Loucy (cell line): ENCODE measurements around the gene DERL2.

Source experiments
- H2AFZ ChIP-seq: fragments of 200-600 bp; sonication (generic); 2 replicates; pipeline ENCODE4 v1.6.0; 2016; ENCODE audit warnings: antibody characterized with exemption, mild to moderate bottlenecking, low read length, moderate library complexity
- H3F3A ChIP-seq: fragments of 200-600 bp; 2 replicates; pipeline ENCODE4 v1.6.0; 2016; ENCODE audit warnings: antibody characterized with exemption, low read depth, mild to moderate bottlenecking
- H3K27me3 ChIP-seq: fragments of 200-600 bp; sonication (generic); 2 replicates; pipeline ENCODE4 v1.6.1; 2014; ENCODE audit warnings: low read length, mild to moderate bottlenecking; ENCODE audit not compliant: insufficient read depth, poor library complexity, severe bottlenecking
- H3K36me3 ChIP-seq: fragments of 200-600 bp; sonication (generic); 2 replicates; pipeline ENCODE4 v1.6.1; 2016; ENCODE audit warnings: low read length; ENCODE audit not compliant: insufficient read depth
- H3K4me1 ChIP-seq: fragments of 200-600 bp; sonication (generic); 2 replicates; pipeline ENCODE4 v1.5.1; 2014; ENCODE audit warnings: low read length, mild to moderate bottlenecking; ENCODE audit not compliant: insufficient read depth, poor library complexity, severe bottlenecking
- H3K4me2 ChIP-seq: fragments of 200-600 bp; sonication (generic); 2 replicates; pipeline ENCODE4 v1.6.0; 2014; ENCODE audit warnings: antibody characterized with exemption, low read length, low read depth, mild to moderate bottlenecking; ENCODE audit not compliant: poor library complexity, severe bottlenecking
- H3K4me3 ChIP-seq: fragments of 200-600 bp; sonication (generic); 2 replicates; pipeline ENCODE4 v1.5.1; 2014; ENCODE audit warnings: low read length, mild to moderate bottlenecking, mixed read lengths; ENCODE audit not compliant: poor library complexity, severe bottlenecking
- H3K79me2 ChIP-seq: fragments of 200-600 bp; sonication (generic); 2 replicates; pipeline ENCODE4 v1.6.1; 2014; ENCODE audit warnings: low read length; ENCODE audit not compliant: insufficient read depth
- H3K9ac ChIP-seq: fragments of 200-600 bp; sonication (generic); 2 replicates; pipeline ENCODE4 v1.6.0; 2014; ENCODE audit warnings: mild to moderate bottlenecking, low read depth, low read length, moderate library complexity; ENCODE audit not compliant: poor library complexity, severe bottlenecking
- H3K9me2 ChIP-seq: fragments of 200-600 bp; sonication (generic); replicated peaks from 2 replicates; pipeline ENCODE4 v1.6.1; 2016; ENCODE audit warnings: low read depth, low read length, mixed read lengths
- H3K9me3 ChIP-seq: fragments of 200-600 bp; sonication (generic); 2 replicates; pipeline ENCODE4 v1.6.1; 2014; ENCODE audit warnings: mild to moderate bottlenecking, antibody characterized with exemption, low read length, low read depth; ENCODE audit not compliant: insufficient read depth
- H4K20me1 ChIP-seq: fragments of 200-600 bp; sonication (generic); 2 replicates; pipeline ENCODE4 v1.6.0; 2014; ENCODE audit warnings: antibody characterized with exemption, low read length, mild to moderate bottlenecking; ENCODE audit not compliant: insufficient read depth, poor library complexity, severe bottlenecking
- EZH2phosphoT487 ChIP-seq: fragments of 200-600 bp; IDR thresholded peaks from 2 replicates; pipeline ENCODE4 v1.6.1; 2018; ENCODE audit warnings: antibody characterized with exemption, mild to moderate bottlenecking, moderate library complexity, borderline replicate concordance
- TF ChIP-seq, protein P1 (sequence below): fragments of 200-600 bp; sonication (generic); conservative IDR thresholded peaks from 2 replicates; pipeline ENCODE4 v1.5.1; 2014; ENCODE audit warnings: mild to moderate bottlenecking, antibody characterized with exemption, low read length

DERL2 gene

GRCh38 chr17:5480962-5481361 lies 5.0 kb downstream of the DERL2 start:
- H3K4me3 ChIP-seq, result no peak overlapping the region
- H3K4me2 ChIP-seq, result no peak overlapping the region
- no peak overlapping the region for H2AFZ ChIP-seq
- peaks cover 33% of the 10 kb centered on the region for H4K20me1 ChIP-seq
- no peak overlapping the region for H3K9ac ChIP-seq
- H3K79me2 ChIP-seq, result peaks cover 74% of the 10 kb centered on the region
- H3F3A ChIP-seq, result no peaks in the 10 kb centered on the region
- no peaks in the 10 kb centered on the region for H3K9me2 ChIP-seq
- TF ChIP-seq, protein P1, sequence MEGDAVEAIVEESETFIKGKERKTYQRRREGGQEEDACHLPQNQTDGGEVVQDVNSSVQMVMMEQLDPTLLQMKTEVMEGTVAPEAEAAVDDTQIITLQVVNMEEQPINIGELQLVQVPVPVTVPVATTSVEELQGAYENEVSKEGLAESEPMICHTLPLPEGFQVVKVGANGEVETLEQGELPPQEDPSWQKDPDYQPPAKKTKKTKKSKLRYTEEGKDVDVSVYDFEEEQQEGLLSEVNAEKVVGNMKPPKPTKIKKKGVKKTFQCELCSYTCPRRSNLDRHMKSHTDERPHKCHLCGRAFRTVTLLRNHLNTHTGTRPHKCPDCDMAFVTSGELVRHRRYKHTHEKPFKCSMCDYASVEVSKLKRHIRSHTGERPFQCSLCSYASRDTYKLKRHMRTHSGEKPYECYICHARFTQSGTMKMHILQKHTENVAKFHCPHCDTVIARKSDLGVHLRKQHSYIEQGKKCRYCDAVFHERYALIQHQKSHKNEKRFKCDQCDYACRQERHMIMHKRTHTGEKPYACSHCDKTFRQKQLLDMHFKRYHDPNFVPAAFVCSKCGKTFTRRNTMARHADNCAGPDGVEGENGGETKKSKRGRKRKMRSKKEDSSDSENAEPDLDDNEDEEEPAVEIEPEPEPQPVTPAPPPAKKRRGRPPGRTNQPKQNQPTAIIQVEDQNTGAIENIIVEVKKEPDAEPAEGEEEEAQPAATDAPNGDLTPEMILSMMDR, result no peak
- TF ChIP-seq EZH2phosphoT487, result no peak
- peaks cover 29% of the 10 kb centered on the region for H3K4me1 ChIP-seq
- H3K9me3 ChIP-seq, result no peaks in the 10 kb centered on the region
- peaks cover 64% of the 10 kb centered on the region for H3K36me3 ChIP-seq
- no peaks in the 10 kb centered on the region for H3K27me3 ChIP-seq

DNA sequence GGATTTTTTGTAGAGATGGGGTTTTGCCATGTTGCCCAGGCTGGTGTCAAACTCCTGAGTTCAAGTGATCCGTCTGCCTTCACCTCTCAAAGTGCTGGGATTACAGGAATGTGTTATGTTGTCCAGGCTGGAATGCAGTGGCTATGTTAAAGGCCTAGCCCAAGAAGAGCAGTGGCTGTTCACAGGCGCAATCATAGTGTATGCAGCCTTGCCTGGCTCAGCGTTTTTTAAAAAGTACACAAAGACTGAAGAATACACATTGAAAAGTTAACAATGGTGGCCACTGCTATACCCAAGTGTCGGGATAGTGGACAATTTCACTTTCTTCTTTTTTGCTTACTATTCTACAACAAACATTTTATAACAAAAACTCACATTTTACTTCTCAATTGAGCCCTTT lies 7.0 kb downstream of the DERL2 start:
- Histone ChIP-seq H3K4me3 (no peak overlapping the region), H3K4me1 (peaks cover 17% of the 10 kb centered on the region), H3F3A (no peaks in the 10 kb centered on the region), H3K27me3 (no peaks in the 10 kb centered on the region), H3K9ac (no peak overlapping the region), H2AFZ (no peak overlapping the region), H3K4me2 (no peak overlapping the region), H3K36me3 (peaks cover 81% of the 10 kb centered on the region), H3K9me3 (no peaks in the 10 kb centered on the region), H3K9me2 (no peaks in the 10 kb centered on the region), H3K79me2 (peaks cover 54% of the 10 kb centered on the region), H4K20me1 (peaks cover 24% of the 10 kb centered on the region)
- no peak for TF ChIP-seq EZH2phosphoT487
- TF ChIP-seq, protein P1, result no peak

- Histone ChIP-seq H2AFZ (no peak overlapping the region), H3K4me3 (no peak overlapping the region), H3K4me2 (no peak overlapping the region), H3K9ac (no peak overlapping the region), H3K4me1 (no peaks in the 10 kb centered on the region), H3F3A (no peaks in the 10 kb centered on the region), H3K27me3 (no peaks in the 10 kb centered on the region), H3K9me3 (no peaks in the 10 kb centered on the region), H3K79me2 (peaks cover 16% of the 10 kb centered on the region), H3K9me2 (no peaks in the 10 kb centered on the region), H4K20me1 (peaks cover 4% of the 10 kb centered on the region), H3K36me3 (peaks cover 66% of the 10 kb centered on the region)
- TF ChIP-seq, protein P1, result no peak
- TF ChIP-seq EZH2phosphoT487, result no peak
Observed at GRCh38 chr17:5473906-5474305, 12.1 kb downstream of the DERL2 start.
